ENCODE measurements around the gene TMEM191B. TPM values are rescaled to one million over a fixed set of nuclear protein-coding genes. Genes with fewer than 3 reads are reported as not detected.
"Not testable (repeated sequence)": the region's sequence is repeated elsewhere in the genome, so short reads cannot be mapped to it uniquely, and the experiment has no call there.

The TMEM191B gene
- 1 to 10 TPM; 1.3 to 2.6 TPM for total RNA-seq
- polyA plus RNA-seq: 1.9 TPM

DNA sequence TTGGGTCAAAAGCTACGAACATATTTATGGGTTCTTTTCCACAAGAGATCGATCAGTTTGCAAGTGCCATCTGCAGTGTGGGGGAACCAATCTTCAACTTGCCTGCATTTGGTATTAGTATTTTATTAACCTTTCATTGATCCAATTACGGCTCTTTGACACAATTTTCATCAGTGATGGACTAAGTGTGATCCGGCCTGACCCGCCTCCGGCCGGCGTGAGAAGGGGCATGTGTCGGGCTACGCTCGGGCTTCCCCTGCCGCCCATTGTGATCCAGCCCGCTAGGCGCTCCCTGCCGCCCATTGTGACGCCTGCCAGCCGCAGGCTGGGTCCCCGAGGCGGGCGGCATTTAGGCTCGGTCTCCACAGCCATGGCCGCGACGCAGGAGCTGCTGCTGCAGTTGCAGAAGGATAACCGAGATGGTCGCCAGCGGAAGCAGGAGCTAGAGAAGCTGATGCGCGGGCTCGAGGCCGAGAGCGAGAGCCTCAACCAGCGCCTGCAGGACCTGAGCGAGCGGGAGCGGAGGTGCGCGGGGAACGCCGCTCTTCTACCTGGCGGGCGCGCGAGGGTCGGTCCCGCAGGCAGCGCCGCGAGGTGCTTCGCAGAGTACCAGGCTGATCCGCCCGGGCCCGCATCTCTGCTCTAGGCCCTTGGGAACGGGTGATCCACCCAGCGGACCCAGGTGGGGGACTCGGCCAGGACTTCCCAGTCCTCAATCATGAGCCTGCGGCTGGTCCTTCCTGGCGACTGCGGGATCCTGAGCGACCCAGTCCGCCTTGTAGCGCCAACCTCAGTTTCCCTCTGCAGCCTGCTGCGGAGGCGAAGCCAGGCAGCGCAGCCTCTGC, at the start of gene TMEM191B:
Gene TMEM191B (plus strand): TSS at position 51 of the 845 bp plus-strand sequence. CDS start 179 bp downstream, at position 230.
- H3K27ac ChIP-seq (ENCODE audit: low read depth, low read length); H3K27me3 Mint-ChIP-seq; H3K36me3 Mint-ChIP-seq; H3K4me3 ChIP-seq (ENCODE audit: low read length); H3K27me3 ChIP-seq (ENCODE audit: insufficient read depth, low read length, poor library complexity, severe bottlenecking); DNase-seq; H3K4me1 ChIP-seq (ENCODE audit: insufficient read depth, low read length); POLR2A ChIA-PET; H3K36me3 ChIP-seq (ENCODE audit: insufficient read depth, low read length); H3K27ac Mint-ChIP-seq; H3K9me3 Mint-ChIP-seq; H3K4me1 Mint-ChIP-seq; H3K9me3 ChIP-seq (ENCODE audit: low read length); CTCF ChIA-PET: not testable (repeated sequence)
- peak within 1 kb of the TSS in 2 of 7 donors; percentile 80 to 92 for H3K4me3 Mint-ChIP-seq

DNA sequence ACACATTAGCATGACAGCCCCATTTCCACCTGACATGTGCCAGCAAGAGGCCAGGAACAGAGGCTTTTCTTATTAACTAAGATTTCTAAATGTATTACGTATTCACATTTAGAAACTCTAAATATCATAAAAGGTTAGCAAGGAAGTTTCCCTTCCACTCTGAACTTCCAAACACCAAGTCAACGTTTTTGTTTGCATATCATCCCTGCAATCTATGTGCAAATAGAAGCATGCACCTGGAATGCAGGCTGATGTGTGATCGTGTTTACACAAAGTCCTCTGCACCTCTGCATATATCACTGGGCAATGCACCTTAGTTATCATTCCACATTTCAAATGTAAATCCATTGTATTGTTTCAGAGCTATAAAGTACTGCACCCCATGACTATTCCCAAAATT, 31.4 kb upstream of the TMEM191B start:
- H3K36me3 Mint-ChIP-seq; CTCF ChIA-PET; H3K9me3 Mint-ChIP-seq; POLR2A ChIA-PET; H3K27ac ChIP-seq (ENCODE audit: low read depth, low read length); H3K4me3 Mint-ChIP-seq; H3K9me3 ChIP-seq (ENCODE audit: low read length); H3K4me1 ChIP-seq (ENCODE audit: insufficient read depth, low read length); H3K36me3 ChIP-seq (ENCODE audit: insufficient read depth, low read length); H3K27me3 Mint-ChIP-seq; H3K27ac Mint-ChIP-seq; H3K4me3 ChIP-seq (ENCODE audit: low read length); H3K27me3 ChIP-seq (ENCODE audit: insufficient read depth, low read length, poor library complexity, severe bottlenecking); DNase-seq; H3K4me1 Mint-ChIP-seq: not testable (repeated sequence)

DNA sequence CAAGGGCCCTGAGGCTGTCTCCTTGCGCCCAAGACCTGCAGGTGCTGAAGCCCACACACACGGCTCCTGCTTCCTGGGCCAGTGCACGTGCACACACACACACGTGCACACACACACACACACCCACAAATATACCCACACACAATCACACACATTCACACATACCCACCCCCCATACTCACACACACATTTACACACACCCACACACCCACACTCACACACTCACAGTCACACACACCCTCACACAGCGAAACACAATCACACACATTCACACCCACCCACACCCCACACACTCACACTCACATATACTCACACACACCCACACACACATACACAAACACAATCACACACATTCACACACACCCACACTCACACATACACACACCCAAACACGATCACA, 16.3 kb upstream of the TMEM191B start:
- H3K36me3 ChIP-seq (ENCODE audit: insufficient read depth, low read length); H3K27me3 Mint-ChIP-seq; H3K9me3 Mint-ChIP-seq; CTCF ChIA-PET; DNase-seq; H3K36me3 Mint-ChIP-seq; H3K27me3 ChIP-seq (ENCODE audit: insufficient read depth, low read length, poor library complexity, severe bottlenecking); H3K4me3 ChIP-seq (ENCODE audit: low read length); H3K4me1 Mint-ChIP-seq; POLR2A ChIA-PET; H3K27ac Mint-ChIP-seq; H3K4me1 ChIP-seq (ENCODE audit: insufficient read depth, low read length); H3K4me3 Mint-ChIP-seq; H3K9me3 ChIP-seq (ENCODE audit: low read length); H3K27ac ChIP-seq (ENCODE audit: low read depth, low read length): not testable (repeated sequence)

DNA sequence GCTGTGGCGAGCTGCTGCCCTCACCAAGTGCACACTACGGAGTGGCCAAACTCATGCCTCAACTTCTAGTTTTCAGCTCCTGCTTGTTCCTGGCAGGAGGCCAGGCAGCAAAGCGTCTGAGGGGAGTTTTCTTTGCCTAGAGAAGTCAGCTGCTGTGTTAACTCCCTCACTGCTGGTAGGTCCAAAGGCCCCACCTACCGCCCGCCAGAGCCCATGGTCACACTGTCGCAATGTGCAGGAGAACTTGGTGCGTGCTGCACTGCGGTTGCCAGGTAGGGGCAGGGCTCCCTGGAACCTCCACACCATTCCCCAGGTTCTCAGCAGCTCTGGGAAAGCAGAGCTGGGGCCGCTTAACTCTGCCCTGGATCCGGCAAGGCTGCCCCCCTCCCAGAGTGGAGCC, 15.2 kb upstream of the TMEM191B start:
- H3K36me3 Mint-ChIP-seq; H3K27ac Mint-ChIP-seq; H3K4me1 Mint-ChIP-seq; H3K4me3 Mint-ChIP-seq; H3K27me3 Mint-ChIP-seq; H3K9me3 ChIP-seq (ENCODE audit: low read length); H3K27ac ChIP-seq (ENCODE audit: low read depth, low read length); H3K9me3 Mint-ChIP-seq; H3K4me1 ChIP-seq (ENCODE audit: insufficient read depth, low read length); DNase-seq; POLR2A ChIA-PET; CTCF ChIA-PET; H3K27me3 ChIP-seq (ENCODE audit: insufficient read depth, low read length, poor library complexity, severe bottlenecking); H3K36me3 ChIP-seq (ENCODE audit: insufficient read depth, low read length); H3K4me3 ChIP-seq (ENCODE audit: low read length): not testable (repeated sequence)

DNA sequence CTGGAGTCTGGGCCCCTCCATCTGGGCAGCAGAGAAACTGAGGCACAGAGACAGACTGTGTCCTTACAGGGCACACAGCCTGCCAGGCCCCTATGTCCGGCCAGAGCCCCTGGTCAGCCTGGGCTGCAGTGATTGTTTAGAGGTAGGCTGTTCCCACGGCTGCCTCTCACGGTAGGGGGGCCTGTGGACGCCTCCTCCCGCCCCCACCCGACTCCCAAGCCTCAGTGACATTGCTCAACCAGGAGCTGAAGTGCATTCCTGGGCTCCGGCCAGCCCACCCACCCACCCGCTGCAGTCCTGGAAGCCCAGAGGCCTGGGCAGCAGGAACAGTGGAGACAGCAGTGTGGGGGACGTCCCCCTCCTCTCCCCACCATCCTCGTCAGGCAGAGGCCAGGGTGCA, 14.1 kb upstream of the TMEM191B start:
- H3K27ac Mint-ChIP-seq; H3K36me3 ChIP-seq (ENCODE audit: insufficient read depth, low read length); H3K9me3 ChIP-seq (ENCODE audit: low read length); H3K36me3 Mint-ChIP-seq; H3K27me3 ChIP-seq (ENCODE audit: insufficient read depth, low read length, poor library complexity, severe bottlenecking); H3K4me3 ChIP-seq (ENCODE audit: low read length); H3K4me1 ChIP-seq (ENCODE audit: insufficient read depth, low read length); H3K27ac ChIP-seq (ENCODE audit: low read depth, low read length); H3K27me3 Mint-ChIP-seq; H3K4me3 Mint-ChIP-seq; DNase-seq; H3K9me3 Mint-ChIP-seq; CTCF ChIA-PET; H3K4me1 Mint-ChIP-seq; POLR2A ChIA-PET: not testable (repeated sequence)

DNA sequence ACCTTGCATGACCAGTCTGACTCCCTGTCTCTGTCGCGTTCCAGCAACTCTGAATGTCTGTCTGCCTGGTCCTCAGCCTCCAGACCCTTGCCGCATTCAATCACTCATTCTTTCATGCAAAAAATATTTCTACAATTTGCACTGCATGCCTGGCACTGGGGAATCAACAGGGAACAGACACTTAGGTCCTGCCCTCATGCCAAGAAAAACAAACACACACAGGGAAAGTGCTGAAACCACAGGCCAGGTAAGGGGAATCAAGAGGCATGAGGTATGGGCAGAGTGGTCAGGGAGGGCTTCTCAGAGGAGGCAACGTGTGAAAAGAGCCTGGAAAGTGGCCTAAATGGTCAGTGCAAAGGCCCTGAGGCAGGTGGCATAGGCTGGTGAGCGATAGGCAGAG, 9.5 kb upstream of the TMEM191B start, which contains the start of gene GGTLC3:
Gene GGTLC3 (minus strand): TSS at position 101 of the 400 bp plus-strand sequence. CDS start 264 bp downstream, outside the sequence.
- DNase-seq; H3K9me3 Mint-ChIP-seq; H3K36me3 Mint-ChIP-seq; H3K27me3 Mint-ChIP-seq; H3K27ac Mint-ChIP-seq; H3K4me1 Mint-ChIP-seq; H3K9me3 ChIP-seq (ENCODE audit: low read length); POLR2A ChIA-PET; H3K27me3 ChIP-seq (ENCODE audit: insufficient read depth, low read length, poor library complexity, severe bottlenecking); H3K27ac ChIP-seq (ENCODE audit: low read depth, low read length); H3K4me1 ChIP-seq (ENCODE audit: insufficient read depth, low read length); CTCF ChIA-PET; H3K4me3 Mint-ChIP-seq; H3K4me3 ChIP-seq (ENCODE audit: low read length); H3K36me3 ChIP-seq (ENCODE audit: insufficient read depth, low read length): not testable (repeated sequence)

DNA sequence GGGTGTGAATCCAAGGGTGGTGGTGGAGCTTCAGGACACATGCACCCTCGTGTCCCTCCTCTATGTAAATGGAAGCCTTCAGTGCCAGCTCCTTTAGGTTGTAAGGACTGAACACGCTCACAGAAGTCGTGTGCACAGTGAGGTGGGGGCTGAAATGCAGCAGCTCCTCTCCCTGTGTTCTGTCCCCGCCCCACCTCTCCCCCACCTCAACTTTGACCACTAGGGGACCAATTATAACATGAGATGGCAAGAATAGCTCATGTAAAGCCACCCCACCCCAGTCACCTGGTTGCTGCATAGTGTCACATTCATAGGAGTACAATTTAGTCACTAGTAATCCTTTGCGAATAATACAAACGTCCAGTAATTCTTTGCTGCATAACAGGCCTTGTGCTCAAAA, 4.8 kb upstream of the TMEM191B start:
- H3K4me1 ChIP-seq (ENCODE audit: insufficient read depth, low read length); H3K4me1 Mint-ChIP-seq; H3K36me3 ChIP-seq (ENCODE audit: insufficient read depth, low read length); H3K9me3 ChIP-seq (ENCODE audit: low read length); H3K27me3 ChIP-seq (ENCODE audit: insufficient read depth, low read length, poor library complexity, severe bottlenecking); DNase-seq; POLR2A ChIA-PET; H3K36me3 Mint-ChIP-seq; H3K4me3 ChIP-seq (ENCODE audit: low read length); H3K4me3 Mint-ChIP-seq; H3K27ac ChIP-seq (ENCODE audit: low read depth, low read length); CTCF ChIA-PET; H3K27me3 Mint-ChIP-seq; H3K9me3 Mint-ChIP-seq; H3K27ac Mint-ChIP-seq: not testable (repeated sequence)

DNA sequence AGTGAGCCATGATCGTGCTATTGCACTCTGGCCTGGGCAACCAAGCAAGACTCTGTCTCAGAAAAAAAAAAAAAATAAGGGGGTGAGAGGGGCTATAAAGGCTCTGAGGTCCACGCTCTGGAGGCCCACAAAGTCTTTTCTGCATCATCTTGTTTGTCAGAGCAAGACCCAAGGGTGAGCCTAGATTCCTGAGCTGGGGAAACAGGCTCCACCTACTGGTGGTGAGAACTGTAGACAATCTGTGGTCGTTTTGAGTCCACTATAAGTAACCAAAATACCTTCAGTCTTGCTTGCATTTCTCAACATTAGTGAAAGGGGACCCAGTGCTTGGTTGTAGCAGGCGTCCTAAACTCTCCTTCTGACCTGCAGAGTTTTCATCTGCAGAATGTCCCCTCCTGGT, 4.3 kb upstream of the TMEM191B start:
- H3K4me1 Mint-ChIP-seq; DNase-seq; H3K27me3 Mint-ChIP-seq; H3K27ac ChIP-seq (ENCODE audit: low read depth, low read length); H3K36me3 Mint-ChIP-seq; H3K27me3 ChIP-seq (ENCODE audit: insufficient read depth, low read length, poor library complexity, severe bottlenecking); H3K27ac Mint-ChIP-seq; H3K4me1 ChIP-seq (ENCODE audit: insufficient read depth, low read length); POLR2A ChIA-PET; CTCF ChIA-PET; H3K4me3 ChIP-seq (ENCODE audit: low read length); H3K9me3 ChIP-seq (ENCODE audit: low read length); H3K4me3 Mint-ChIP-seq; H3K9me3 Mint-ChIP-seq; H3K36me3 ChIP-seq (ENCODE audit: insufficient read depth, low read length): not testable (repeated sequence)

Data from CD8-positive, alpha-beta memory T cell (primary cell).